NCI-H2081 treated with DMSO at 0.1 percent for 48 hours (cell line): Measurements from ENCODE around the gene CAMSAP2.

ENCODE experiments used
- DNase-seq: peaks from one replicate; lab custom pipeline; 2025; lab: John Stamatoyannopoulos, UW

Gene CAMSAP2

GRCh38 chr1:200885623-200886402, 147.1 kb downstream of the CAMSAP2 start:
- DNase-seq: no peak

GRCh38 chr1:200886594-200886993, 147.9 kb downstream of the CAMSAP2 start:
- DNase-seq: no peak

GRCh38 chr1:200887036-200887435, 148.3 kb downstream of the CAMSAP2 start:
- DNase-seq: no peak

- no peak for DNase-seq
These were observed 149.2 kb downstream of the CAMSAP2 start for GRCh38 chr1:200887772-200888348.

GRCh38 chr1:200888349-200888838, 149.7 kb downstream of the CAMSAP2 start:
- DNase-seq: no peak

- no peak for DNase-seq
These were observed 150.9 kb downstream of the CAMSAP2 start for GRCh38 chr1:200889571-200889970.

- no peak for DNase-seq
These were observed 151.3 kb downstream of the CAMSAP2 start for GRCh38 chr1:200890027-200890426.

GRCh38 chr1:200890818-200891773, 152.4 kb downstream of the CAMSAP2 start:
- no peak for DNase-seq

- DNase-seq: no peak
These were observed 153.1 kb downstream of the CAMSAP2 start for GRCh38 chr1:200891774-200892157.

GRCh38 chr1:200892546-200892945, 153.9 kb downstream of the CAMSAP2 start:
- DNase-seq: no peak

GRCh38 chr1:200892958-200893357, 154.3 kb downstream of the CAMSAP2 start:
- no peak for DNase-seq

- no peak for DNase-seq
These were observed 154.8 kb downstream of the CAMSAP2 start for GRCh38 chr1:200893411-200893901.

GRCh38 chr1:200894712-200895442, 156.2 kb downstream of the CAMSAP2 start, which contains the start of gene INAVA:
Gene INAVA, plus strand, starts transcription at chr1:200894900. Its CDS starts 3,501 bp downstream, at chr1:200898401.
- DNase-seq: no peak

- no peak for DNase-seq
These were observed 156.7 kb downstream of the CAMSAP2 start for GRCh38 chr1:200895443-200895789.

GRCh38 chr1:200895801-200896530, 157.3 kb downstream of the CAMSAP2 start:
- DNase-seq: no peak

GRCh38 chr1:200896531-200897196, 158.0 kb downstream of the CAMSAP2 start:
- no peak for DNase-seq

- DNase-seq: no peak
These were observed 158.6 kb downstream of the CAMSAP2 start for GRCh38 chr1:200897259-200897658.

- no peak for DNase-seq
These were observed 160.3 kb downstream of the CAMSAP2 start for GRCh38 chr1:200899015-200899386.

- DNase-seq: no peak
These were observed 160.8 kb downstream of the CAMSAP2 start for GRCh38 chr1:200899451-200899915.
